Keratinocyte (primary cell): ENCODE results near the gene CD160. TPM values are rescaled to one million over a fixed set of nuclear protein-coding genes. Genes with fewer than 3 reads are reported as not detected.
A peak's percentile ranks its signal among the peaks of the same experiment; 100 is the strongest.

Experiments used
- DNase-seq: peaks from one replicate; pipeline ENCODE4 v3.0.0-alpha.2; 2011; ENCODE audit warnings: low read depth, missing footprints, low spot score
- FAIRE-seq: peaks from 2 replicates; lab custom pipeline; 2011; peaks lifted over from hg19 to GRCh38; lab: Jason Lieb, UNC
- H2AFZ ChIP-seq: 2 replicates; pipeline ENCODE4 v1.6.0; 2012; ENCODE audit warnings: low read length, control low read depth, inconsistent platforms; ENCODE audit not compliant: control insufficient read depth
- H3K27ac ChIP-seq: 2 replicates; pipeline ENCODE4 v1.5.1; 2011; ENCODE audit warnings: low read length; ENCODE audit not compliant: control insufficient read depth, insufficient read depth
- H3K27me3 ChIP-seq: 3 replicates; pipeline ENCODE4 v1.6.0; 2011; ENCODE audit warnings: low read length; ENCODE audit not compliant: control insufficient read depth, insufficient read depth; ENCODE audit errors: extremely low read depth
- H3K36me3 ChIP-seq, 2 experiments: 2 replicates in 1 of 2; 3 replicates in 1 of 2; pipeline ENCODE4 v1.5.1; 2011; ENCODE audit warnings: low read length in 2 of 2, mild to moderate bottlenecking in 1 of 2; ENCODE audit not compliant: control insufficient read depth in 2 of 2, insufficient read depth in 2 of 2; ENCODE audit errors: extremely low read depth in 1 of 2
- H3K4me1 ChIP-seq: 3 replicates; pipeline ENCODE4 v1.5.1; 2011; ENCODE audit warnings: low read length; ENCODE audit not compliant: control insufficient read depth, insufficient read depth; ENCODE audit errors: extremely low read depth
- H3K4me2 ChIP-seq: 3 replicates; pipeline ENCODE4 v1.6.0; 2011; ENCODE audit warnings: low read depth, low read length; ENCODE audit not compliant: control insufficient read depth, insufficient read depth; ENCODE audit errors: extremely low read depth
- H3K4me3 ChIP-seq, 3 experiments: fragments of 200-600 bp in 1 of 3; sonication (generic) in 1 of 3; 2 replicates in 2 of 3; 3 replicates in 1 of 3; pipeline ENCODE4 v1.5.1; 2011 to 2016; ENCODE audit warnings: low read length in 3 of 3, mild to moderate bottlenecking in 3 of 3, control low read depth in 2 of 3, inconsistent platforms in 1 of 3, low read depth in 1 of 3, mixed read lengths in 1 of 3, mixed run types in 1 of 3, moderate library complexity in 1 of 3; ENCODE audit not compliant: control insufficient read depth in 2 of 3, insufficient read depth in 2 of 3; ENCODE audit errors: extremely low read depth in 1 of 3
- H3K79me2 ChIP-seq: 2 replicates; pipeline ENCODE4 v1.6.0; 2012; ENCODE audit warnings: low read length; ENCODE audit not compliant: control insufficient read depth, insufficient read depth
- H3K9ac ChIP-seq: 3 replicates; pipeline ENCODE4 v1.6.0; 2011; ENCODE audit warnings: low read length; ENCODE audit not compliant: control insufficient read depth, insufficient read depth; ENCODE audit errors: extremely low read depth
- H3K9me1 ChIP-seq: 3 replicates; pipeline ENCODE4 v1.6.0; 2011; ENCODE audit warnings: low read length; ENCODE audit not compliant: control insufficient read depth, insufficient read depth; ENCODE audit errors: extremely low read depth
- H3K9me3 ChIP-seq: 2 replicates; pipeline ENCODE4 v1.5.1; 2012; ENCODE audit warnings: low read depth, low read length; ENCODE audit not compliant: control insufficient read depth
- H4K20me1 ChIP-seq: 3 replicates; pipeline ENCODE4 v1.6.0; 2011; ENCODE audit warnings: low read length; ENCODE audit not compliant: control insufficient read depth, insufficient read depth; ENCODE audit errors: extremely low read depth
- EZH2 ChIP-seq: IDR thresholded peaks from one replicate; pipeline ENCODE4 v1.6.1; 2012; ENCODE audit warnings: inconsistent platforms, mild to moderate bottlenecking, low read length, moderate library complexity
- dilution Hi-C: fragments of 300-500 bp; cut with MboI; formaldehyde crosslinking; loops from one replicate; pipeline ENCODE4 v1.7.0; 2020; ENCODE audit warnings: low sequenced_read_pairs; ENCODE audit not compliant: extremely low pct_ligation_motif_present
- polyA plus RNA-seq, 5 experiments: library from polyadenylated mRNA; depleted of rRNA in 3 of 5; stranded (reverse) in 3 of 5; stranded (forward) in 1 of 5; unstranded in 1 of 5; fragments of >200 nt; gene quantifications; 1 replicate in 1 of 5; 2 replicates in 3 of 5; 3 replicates in 1 of 5; pipeline versions ENCODE4 v1.2.1 to v1.2.3, GENCODE V29; 2011 to 2012; ENCODE audit warnings: missing spikeins in 2 of 5, low read depth in 1 of 5, low replicate concordance in 1 of 5
- TF ChIP-seq, protein P1 (sequence below), 3 experiments: IDR thresholded peaks in 1 of 3; conservative IDR thresholded peaks in 1 of 3; optimal IDR thresholded peaks in 1 of 3; 2 replicates in 2 of 3; 3 replicates in 1 of 3; pipeline versions ENCODE3 to v1.5.1; 2011; ENCODE audit warnings: low read length in 3 of 3, mild to moderate bottlenecking in 3 of 3, moderate library complexity in 2 of 3, control low read depth in 1 of 3, inconsistent platforms in 1 of 3; ENCODE audit not compliant: insufficient read depth in 2 of 3; ENCODE audit errors: extremely low read depth in 1 of 3

Gene CD160
- polyA plus RNA-seq, 1 donor (not counting 4 experiments of a cell fraction or from before 2014, with no cell fraction given), result not detected

DNA sequence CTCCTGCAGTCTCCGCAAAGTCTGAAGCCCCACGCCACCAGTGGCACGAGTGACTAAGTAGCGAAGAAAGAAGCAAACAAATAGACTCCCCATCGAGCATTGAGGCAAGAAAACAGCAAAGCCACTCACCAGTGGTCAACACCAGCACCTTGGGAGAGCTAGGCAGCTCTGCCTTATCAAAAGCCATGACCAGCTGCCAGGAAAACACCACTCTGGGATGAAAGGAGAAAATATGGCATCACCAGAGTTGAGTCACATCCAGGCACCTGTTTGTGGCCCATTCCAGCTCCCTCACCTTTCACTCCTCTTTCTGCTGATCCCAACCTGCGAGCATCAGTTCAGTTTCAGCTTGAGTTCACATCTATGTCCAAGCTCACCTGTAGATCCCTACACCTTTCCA, 29.4 kb upstream of the CD160 start:
- H3K9me3 ChIP-seq, result no peaks in the 10 kb centered on the region
- H2AFZ ChIP-seq, result no peak overlapping the region
- H3K9me1 ChIP-seq, result no peaks in the 10 kb centered on the region
- H3K36me3 ChIP-seq, result no peaks in the 10 kb centered on the region
- H3K27ac ChIP-seq, result no peak overlapping the region
- no peak overlapping the region for H3K9ac ChIP-seq
- H4K20me1 ChIP-seq, result no peaks in the 10 kb centered on the region
- H3K27me3 ChIP-seq, result no peaks in the 10 kb centered on the region
- dilution Hi-C loops, result no loop called here
- peaks cover 26% of the 10 kb centered on the region for H3K4me1 ChIP-seq
- DNase-seq (no peak), FAIRE-seq (peak; percentile 5)
- no peaks in the 10 kb centered on the region for H3K79me2 ChIP-seq
- no peak overlapping the region for H3K4me2 ChIP-seq
- H3K4me3 ChIP-seq, result no peak overlapping the region
- TF ChIP-seq EZH2, result no peak
- TF ChIP-seq, protein P1, sequence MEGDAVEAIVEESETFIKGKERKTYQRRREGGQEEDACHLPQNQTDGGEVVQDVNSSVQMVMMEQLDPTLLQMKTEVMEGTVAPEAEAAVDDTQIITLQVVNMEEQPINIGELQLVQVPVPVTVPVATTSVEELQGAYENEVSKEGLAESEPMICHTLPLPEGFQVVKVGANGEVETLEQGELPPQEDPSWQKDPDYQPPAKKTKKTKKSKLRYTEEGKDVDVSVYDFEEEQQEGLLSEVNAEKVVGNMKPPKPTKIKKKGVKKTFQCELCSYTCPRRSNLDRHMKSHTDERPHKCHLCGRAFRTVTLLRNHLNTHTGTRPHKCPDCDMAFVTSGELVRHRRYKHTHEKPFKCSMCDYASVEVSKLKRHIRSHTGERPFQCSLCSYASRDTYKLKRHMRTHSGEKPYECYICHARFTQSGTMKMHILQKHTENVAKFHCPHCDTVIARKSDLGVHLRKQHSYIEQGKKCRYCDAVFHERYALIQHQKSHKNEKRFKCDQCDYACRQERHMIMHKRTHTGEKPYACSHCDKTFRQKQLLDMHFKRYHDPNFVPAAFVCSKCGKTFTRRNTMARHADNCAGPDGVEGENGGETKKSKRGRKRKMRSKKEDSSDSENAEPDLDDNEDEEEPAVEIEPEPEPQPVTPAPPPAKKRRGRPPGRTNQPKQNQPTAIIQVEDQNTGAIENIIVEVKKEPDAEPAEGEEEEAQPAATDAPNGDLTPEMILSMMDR (optimal IDR thresholded peaks at IDR 0.05 in 1 of 3, IDR thresholded peaks at IDR 0.05 in 1 of 3, conservative IDR thresholded peaks at IDR 0.05 in 1 of 3; ENCODE audit: extremely low read depth in 1 of 3, insufficient read depth in 2 of 3, low read length in 3 of 3), result no peak

DNA sequence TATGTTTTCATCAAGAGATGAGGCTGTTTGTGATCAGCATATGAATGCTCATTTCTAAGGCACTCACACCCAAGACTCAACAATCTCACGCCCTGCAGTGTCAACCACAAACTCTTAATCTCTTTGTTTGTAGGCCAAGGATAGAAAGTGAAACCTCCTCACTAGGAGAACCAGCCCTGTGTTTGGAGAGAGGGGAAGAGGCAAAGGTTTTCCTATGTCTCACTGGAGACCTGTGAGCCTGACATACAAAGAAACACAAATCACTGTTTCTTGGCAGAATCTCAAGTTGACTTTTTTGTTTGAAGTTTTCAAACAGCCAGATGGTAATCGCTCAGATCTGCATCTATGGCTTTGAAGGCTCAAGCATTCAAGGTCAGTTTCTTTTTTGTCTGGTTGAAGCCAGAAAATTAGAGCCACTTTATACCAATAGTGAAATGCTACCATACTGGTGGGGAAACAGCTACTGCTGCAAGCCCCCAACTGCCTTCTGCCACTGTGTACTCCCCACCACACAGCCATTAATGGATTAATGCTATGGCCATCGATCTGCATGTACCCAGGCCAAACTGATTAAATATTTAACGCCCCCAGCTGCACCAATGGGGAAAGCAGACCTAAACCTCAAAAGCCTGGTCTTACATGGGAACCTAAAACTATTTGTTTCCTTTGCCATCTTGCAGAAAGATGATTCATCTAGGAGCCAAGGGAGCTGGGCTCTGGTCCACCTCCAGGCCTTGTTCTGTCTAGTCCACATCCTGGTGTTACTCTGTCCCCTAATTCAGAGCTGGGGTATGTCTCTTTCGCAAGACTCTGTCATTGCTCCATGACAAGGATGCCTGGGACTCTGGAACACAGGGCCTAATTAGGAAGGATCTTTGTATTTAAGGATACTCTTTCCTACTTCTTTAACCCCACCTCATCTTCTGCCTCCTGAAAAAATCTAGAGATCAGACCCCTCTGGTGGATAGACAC, 28.4 kb upstream of the CD160 start:
- Histone ChIP-seq H2AFZ (peak overlapping the region; percentile 12), H3K4me3 (peak overlapping the region in 1 of 3 experiments; percentile 3)

More for the DNA sequence above, 28.4 kb upstream of the CD160 start:
- TF ChIP-seq, protein P1 (optimal IDR thresholded peaks at IDR 0.05 in 1 of 3, IDR thresholded peaks at IDR 0.05 in 1 of 3, conservative IDR thresholded peaks at IDR 0.05 in 1 of 3; ENCODE audit: extremely low read depth in 1 of 3, insufficient read depth in 2 of 3, low read length in 3 of 3), result no peak
- no peak for TF ChIP-seq EZH2
- Histone ChIP-seq H3K4me2 (peak overlapping the region; percentile 71), H3K27me3 (no peaks in the 10 kb centered on the region), H3K4me1 (peaks cover 23% of the 10 kb centered on the region), H3K9me1 (no peaks in the 10 kb centered on the region), H3K79me2 (no peaks in the 10 kb centered on the region), H3K9ac (no peak overlapping the region), H4K20me1 (no peaks in the 10 kb centered on the region), H3K36me3 (no peaks in the 10 kb centered on the region), H3K9me3 (no peaks in the 10 kb centered on the region), H3K27ac (peak overlapping the region; percentile 22)
- DNase-seq, result no peak
- FAIRE-seq, result peak; percentile 77
- dilution Hi-C loops, result no loop called here
